ENCODE results near the gene BNC1.
"Not testable (repeated sequence)": the region's sequence is repeated elsewhere in the genome, so short reads cannot be mapped to it uniquely, and the experiment has no call there.

The BNC1 gene

DNA sequence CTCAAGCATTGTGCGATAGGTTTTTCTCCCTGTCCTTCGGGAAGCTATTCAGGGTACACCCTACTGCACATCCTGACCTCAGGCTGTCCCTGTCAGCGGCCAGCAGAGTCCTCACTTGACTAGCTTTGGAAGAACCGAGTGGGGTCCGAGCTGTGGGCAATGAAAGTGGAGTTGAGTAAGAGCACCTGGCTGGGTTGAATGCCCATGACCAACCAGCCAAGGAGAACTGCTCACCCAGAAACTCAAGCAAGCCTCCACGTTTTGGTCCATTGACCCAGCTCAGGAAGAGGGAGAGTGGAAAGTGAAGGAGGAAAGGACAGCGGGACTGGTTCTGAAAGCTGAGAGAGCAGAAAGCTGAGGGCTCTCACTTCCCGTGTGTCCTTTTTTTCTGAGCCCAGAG is 40.8 kb downstream of the BNC1 start:
- DNase-seq (ENCODE audit: low spot score) = no peak

GRCh38 chr15:83230242-83230641 is 54.2 kb downstream of the BNC1 start:
- no peak for DNase-seq (ENCODE audit: low spot score)

GRCh38 chr15:83225449-83225848 is 59.0 kb downstream of the BNC1 start:
- DNase-seq (ENCODE audit: low spot score) = no peak

DNA sequence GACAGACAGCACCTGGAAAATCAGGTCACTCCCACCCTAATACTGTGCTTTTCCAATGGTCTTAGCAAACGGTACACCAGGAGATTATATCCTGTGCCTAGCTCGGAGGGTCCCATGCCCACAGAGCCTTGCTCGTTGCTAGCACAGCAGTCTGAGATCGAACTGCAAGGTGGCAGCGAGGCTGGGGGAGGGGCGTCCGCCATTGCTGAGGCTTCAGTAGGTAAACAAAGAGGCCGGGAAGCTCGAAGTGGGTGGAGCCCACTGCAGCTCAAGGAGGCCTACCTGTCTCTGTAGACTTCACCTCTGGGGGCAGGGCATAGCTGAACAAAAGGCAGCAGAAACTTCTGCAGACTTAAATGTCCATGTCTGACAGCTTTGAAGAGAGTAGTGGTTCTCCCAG is 62.7 kb downstream of the BNC1 start:
- DNase-seq (ENCODE audit: low spot score) = not testable (repeated sequence)

DNA sequence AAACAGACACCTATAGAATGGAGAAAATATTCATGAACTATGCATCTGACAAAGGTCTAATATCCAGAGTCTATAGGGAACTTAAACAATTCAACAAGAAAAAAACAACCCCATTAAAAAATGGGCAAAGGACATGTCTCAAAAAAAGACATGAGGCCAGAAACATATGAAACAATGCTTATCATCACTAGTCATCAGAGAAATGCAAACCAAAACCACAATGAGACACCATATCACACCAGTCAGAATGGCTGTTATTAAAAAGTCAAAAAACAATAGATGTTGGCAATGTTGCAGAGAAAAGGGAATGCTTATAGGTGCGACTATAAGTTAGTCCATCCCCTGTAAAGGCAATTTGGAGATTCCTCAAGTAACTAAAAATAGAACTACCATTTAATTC is 65.4 kb downstream of the BNC1 start:
- DNase-seq (ENCODE audit: low spot score) = no peak

- DNase-seq (ENCODE audit: low spot score) = no peak
Measured at GRCh38 chr15:83215306-83215705, 69.2 kb downstream of the BNC1 start.

GRCh38 chr15:83210619-83211018 is 73.8 kb downstream of the BNC1 start:
- no peak for DNase-seq (ENCODE audit: low spot score)

DNA sequence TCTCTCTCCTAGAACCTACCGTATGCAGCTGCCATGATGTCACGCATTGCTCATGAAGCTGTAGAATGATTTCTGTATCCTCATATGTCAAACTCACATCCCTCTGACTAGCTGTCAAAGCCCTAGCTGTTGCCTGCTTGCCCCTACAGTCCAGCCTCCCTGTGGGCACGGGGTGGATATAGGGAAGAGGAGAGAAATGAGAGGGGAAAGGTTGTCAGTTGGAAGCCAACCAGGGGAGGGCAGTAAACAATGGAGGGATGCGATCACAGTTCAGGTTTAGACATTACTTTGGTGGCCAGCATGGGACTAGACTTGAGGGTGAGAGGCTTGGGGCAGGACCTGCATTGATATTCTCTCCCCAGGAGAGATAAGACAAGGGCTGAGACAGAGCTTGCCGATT is 75.1 kb downstream of the BNC1 start:
- peak; percentile 31 for DNase-seq (ENCODE audit: low spot score)

DNA sequence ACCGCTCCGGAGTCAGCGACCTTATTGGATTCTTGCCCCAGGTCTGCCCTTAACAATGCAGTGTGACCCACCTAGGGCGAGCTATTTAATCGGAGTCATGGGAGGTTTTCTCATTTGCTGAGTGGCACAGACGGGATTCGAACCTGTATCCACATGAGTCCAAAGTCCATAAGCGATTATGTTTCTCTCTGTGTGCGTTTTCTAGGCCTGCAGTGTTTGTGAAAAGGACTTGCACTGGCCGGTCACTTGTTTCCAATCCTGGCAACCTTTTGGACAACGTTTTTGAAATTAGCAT is 76.2 kb downstream of the BNC1 start:
- peak; percentile 35 for DNase-seq (ENCODE audit: low spot score)

DNA sequence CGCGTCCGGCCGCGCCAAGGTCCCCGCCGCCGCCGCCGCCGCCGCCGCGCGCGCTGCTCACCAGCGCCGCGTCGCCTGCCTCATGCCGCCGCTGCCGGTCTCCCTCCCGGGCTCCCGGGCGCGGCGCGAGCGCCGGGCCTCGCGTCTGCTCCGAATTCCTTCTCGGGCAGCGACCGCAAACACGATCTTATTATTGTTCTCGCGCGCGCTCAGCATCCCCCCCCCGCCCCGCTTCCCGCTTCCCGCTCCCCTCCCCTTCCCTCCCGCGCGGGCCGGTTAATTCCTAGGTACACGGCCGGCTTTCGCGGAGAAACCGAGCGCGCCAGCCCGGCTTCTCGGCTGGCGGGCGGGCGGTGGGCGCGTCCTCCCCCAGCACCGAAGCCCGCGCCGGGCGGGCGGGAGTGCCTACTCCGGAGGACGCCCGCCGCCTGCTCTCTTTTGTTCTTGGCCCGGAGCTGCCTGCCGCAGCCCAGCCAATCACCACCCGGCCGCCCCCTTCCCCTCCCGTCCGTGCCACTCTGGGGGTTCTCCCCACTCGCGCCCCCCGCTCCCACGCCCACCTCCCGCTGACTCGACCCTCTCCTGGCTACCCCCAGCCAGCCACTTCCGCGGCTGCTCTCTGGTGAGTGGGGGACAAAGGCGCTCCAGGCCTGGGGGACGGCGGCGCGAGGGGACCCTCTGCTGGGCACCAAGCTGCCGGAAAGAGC is 76.7 kb downstream of the BNC1 start, which contains the start of gene HDGFL3:
TSS of gene HDGFL3 (minus strand) at position 164 of the 707 bp plus-strand sequence. CDS start 409 bp downstream, outside the sequence.
- peak; percentile 64 for DNase-seq (ENCODE audit: low spot score)

DNA sequence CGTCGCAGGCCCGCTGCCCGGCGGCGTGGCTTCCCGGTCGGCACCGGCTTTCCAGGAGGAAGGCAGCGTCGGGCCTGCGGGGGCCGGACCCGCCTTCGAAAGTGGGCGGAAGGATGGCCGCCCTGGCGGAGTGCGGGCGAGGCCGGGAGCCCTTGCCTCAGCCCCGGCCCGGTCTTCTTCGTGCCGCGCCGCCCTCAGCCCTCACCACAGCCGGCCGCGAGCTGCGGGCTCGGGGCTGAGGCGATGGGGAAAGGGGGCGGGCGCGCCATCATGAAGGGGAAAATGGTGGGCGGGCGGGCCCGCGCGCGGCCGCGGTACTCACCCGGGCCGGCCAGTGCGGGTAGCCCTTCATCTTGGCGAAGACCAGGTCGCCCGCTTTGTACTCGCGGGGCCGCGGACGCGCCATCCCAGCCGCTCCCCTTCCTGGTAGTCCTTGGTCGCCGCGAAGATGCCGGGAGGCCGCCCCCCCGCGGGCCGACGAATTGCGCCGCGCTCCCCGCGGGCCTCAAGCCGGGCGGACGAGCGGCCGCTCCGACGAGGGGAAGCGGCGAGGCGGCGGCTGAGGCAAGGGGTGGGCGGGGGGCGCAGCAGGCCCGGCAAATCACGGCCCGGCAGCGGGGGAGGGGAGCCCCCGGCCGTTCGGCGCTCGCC is 77.3 kb downstream of the BNC1 start:
- peak; percentile 32 for DNase-seq (ENCODE audit: low spot score)

GRCh38 chr15:83206526-83207008 is 77.9 kb downstream of the BNC1 start:
- DNase-seq (ENCODE audit: low spot score) = peak; percentile 34

Data from SW480 (cell line).